Eye (tissue), 1 donor: ENCODE data around the gene KREMEN1.

ENCODE experiments used
- DNase-seq: peaks from one replicate; pipeline ENCODE4 v3.0.0-alpha.2; 2015

KREMEN1 gene

GRCh38 chr22:29209624-29209929, 136.7 kb downstream of the KREMEN1 start:
- DNase-seq: no peak

- no peak for DNase-seq
These were observed 138.2 kb downstream of the KREMEN1 start for GRCh38 chr22:29211066-29211465.

- no peak for DNase-seq
These were observed 138.6 kb downstream of the KREMEN1 start for GRCh38 chr22:29211466-29211865.

GRCh38 chr22:29212743-29213142, 139.9 kb downstream of the KREMEN1 start:
- DNase-seq: no peak

GRCh38 chr22:29213493-29213892, 140.7 kb downstream of the KREMEN1 start:
- DNase-seq: no peak

- DNase-seq: no peak
These were observed 141.4 kb downstream of the KREMEN1 start for GRCh38 chr22:29214232-29214631.

- DNase-seq: no peak
These were observed 142.4 kb downstream of the KREMEN1 start for GRCh38 chr22:29215012-29215860.

- DNase-seq: no peak
These were observed 143.4 kb downstream of the KREMEN1 start for GRCh38 chr22:29216011-29216872.

GRCh38 chr22:29216873-29217666, 144.2 kb downstream of the KREMEN1 start:
- DNase-seq: no peak
